K562 (cell line): Measurements from ENCODE around the gene BCL2L12. TPM values are rescaled to one million over a fixed set of nuclear protein-coding genes. Genes with fewer than 3 reads are reported as not detected.
A peak's percentile ranks its signal among the peaks of the same experiment; 100 is the strongest.

Source experiments
- ARID2 ChIP-seq: fragments of 450-650 bp; IDR thresholded peaks from 2 replicates; pipeline ENCODE4 v1.6.1; 2017; ENCODE audit warnings: antibody characterized with exemption, mild to moderate bottlenecking
- C11orf30 ChIP-seq: fragments of 450-650 bp; IDR thresholded peaks from 2 replicates; pipeline ENCODE4 v1.6.1; 2016; ENCODE audit warnings: low read depth, mild to moderate bottlenecking
- CHD1 ChIP-seq: fragments of 200-600 bp; sonication (generic); IDR thresholded peaks from one replicate; pipeline ENCODE4 v1.6.1; 2012; ENCODE audit warnings: mild to moderate bottlenecking, moderate library complexity, low read length, inconsistent platforms
- CSDE1 ChIP-seq, 2 experiments: fragments of 450-650 bp; IDR thresholded peaks; 2 replicates each; pipeline ENCODE4 v1.6.1; 2016; ENCODE audit warnings: mild to moderate bottlenecking in 1 of 2
- DMBX1 ChIP-seq: fragments of 250-450 bp; sonication (Bioruptor Pico); IDR thresholded peaks from 2 replicates; pipeline ENCODE4 v1.8.0; 2022; ENCODE audit warnings: inconsistent platforms, mild to moderate bottlenecking, moderate library complexity, borderline replicate concordance
- GATAD2A ChIP-seq: fragments of 450-650 bp; IDR thresholded peaks from 2 replicates; pipeline ENCODE4 v1.6.1; 2017
- LCOR ChIP-seq: sonication (generic); formaldehyde crosslinking; IDR thresholded peaks from 2 replicates; pipeline ENCODE4 v1.8.0; 2022; ENCODE audit warnings: mild to moderate bottlenecking, missing genetic modification reagents
- MTA1 ChIP-seq: fragments of 450-650 bp; IDR thresholded peaks from 2 replicates; pipeline ENCODE4 v1.6.1; 2017; ENCODE audit warnings: borderline replicate concordance
- NCOA1 ChIP-seq: fragments of 450-650 bp; IDR thresholded peaks from 2 replicates; pipeline ENCODE4 v1.6.1; 2016; ENCODE audit warnings: low read depth
- PHF8 ChIP-seq: fragments of 200-600 bp; sonication (generic); IDR thresholded peaks from 2 replicates; pipeline ENCODE4 v1.6.1; 2012; ENCODE audit warnings: mixed run types, mild to moderate bottlenecking, inconsistent platforms, low read length, moderate library complexity, borderline replicate concordance
- SPI1 ChIP-seq: IDR thresholded peaks from 2 replicates; pipeline ENCODE4 v1.6.1; 2011; ENCODE audit warnings: low read depth, low read length, control low read depth, borderline replicate concordance
- SREBF1 ChIP-seq: fragments of 150-350 bp; IDR thresholded peaks from 2 replicates; pipeline ENCODE4 v1.6.1; 2014; ENCODE audit warnings: antibody characterized with exemption, low read depth, low read length, borderline replicate concordance
- TAL1 ChIP-seq: fragments of 450-650 bp; IDR thresholded peaks from 2 replicates; pipeline ENCODE4 v1.6.1; 2016; ENCODE audit warnings: mild to moderate bottlenecking
- TFAM ChIP-seq: fragments of 250-450 bp; sonication (Bioruptor Pico); conservative IDR thresholded peaks from 2 replicates; pipeline ENCODE4 v1.5.0; 2021; ENCODE audit warnings: mild to moderate bottlenecking, moderate library complexity
- YBX1 ChIP-seq: fragments of 450-650 bp; IDR thresholded peaks from 2 replicates; pipeline ENCODE4 v1.7.1; 2016; ENCODE audit warnings: mild to moderate bottlenecking
- ZNF239 ChIP-seq: fragments of 250-450 bp; sonication (Bioruptor Pico); IDR thresholded peaks from 2 replicates; pipeline ENCODE4 v1.4.0; 2020; ENCODE audit warnings: mild to moderate bottlenecking
- ZNF695 ChIP-seq: fragments of 450-650 bp; formaldehyde crosslinking; IDR thresholded peaks from 2 replicates; pipeline ENCODE4 v1.4.0; 2020; ENCODE audit warnings: mild to moderate bottlenecking, moderate library complexity
- polyA plus RNA-seq, 8 experiments: library from polyadenylated mRNA; depleted of rRNA in 4 of 8; stranded (reverse) in 5 of 8; unstranded in 3 of 8; fragments of >200 nt; fragmentation: Nextera tagmentation in 2 of 8; fragmentation: Illumina TruSeq in 1 of 8; extraction: Ambion mirVana in 2 of 8; extraction: Trizol in 1 of 8; gene quantifications; 2 replicates each; pipeline versions ENCODE4 v1.2.1 to v1.2.3, GENCODE V29; 2011 to 2014; ENCODE audit warnings: inconsistent platforms in 1 of 8, missing spikeins in 1 of 8
- total RNA-seq, 7 experiments: library from RNA; depleted of rRNA in 6 of 7; stranded (reverse); fragments of >200 nt in 6 of 7; fragmentation: Illumina TruSeq in 2 of 7; extraction: Trizol in 2 of 7; gene quantifications; 2 replicates each; pipeline versions ENCODE4 v1.2.1 to v1.2.3, GENCODE V29; 2011 to 2021; ENCODE audit warnings: low replicate concordance in 1 of 7
- TF ChIP-seq, protein P1 (sequence below): sonication (generic); formaldehyde crosslinking; IDR thresholded peaks from 2 replicates; pipeline ENCODE4 v1.8.0; 2022; ENCODE audit warnings: mild to moderate bottlenecking, missing genetic modification reagents
- TF ChIP-seq, protein P2 (sequence below): fragments of 450-650 bp; formaldehyde crosslinking; IDR thresholded peaks from 2 replicates; pipeline ENCODE4 v1.4.0; 2022; ENCODE audit warnings: mild to moderate bottlenecking, moderate library complexity
- TF ChIP-seq, protein P3 (sequence below): fragments of 450-650 bp; IDR thresholded peaks from 2 replicates; pipeline ENCODE4 v1.6.1; 2016; ENCODE audit warnings: missing biosample characterization, missing genetic modification characterization
- TF ChIP-seq, protein P4 (sequence below): fragments of 250-450 bp; sonication (Bioruptor Pico); IDR thresholded peaks from 2 replicates; pipeline ENCODE4 v1.4.0; 2020; ENCODE audit warnings: mild to moderate bottlenecking, moderate library complexity, borderline replicate concordance
- TF ChIP-seq, protein P5 (sequence below): fragments of 450-650 bp; conservative IDR thresholded peaks from 2 replicates; pipeline ENCODE4 v1.6.1; 2016; ENCODE audit warnings: missing genetic modification characterization, low read depth, mild to moderate bottlenecking, control low read depth, missing compliant biosample characterization

Gene BCL2L12
- total and polyA plus RNA-seq, 9 of the 15 experiments (the other 6 are each of a cell fraction or from before 2014, with no cell fraction given), result 7.4 to 263 (median 81.2) TPM

DNA sequence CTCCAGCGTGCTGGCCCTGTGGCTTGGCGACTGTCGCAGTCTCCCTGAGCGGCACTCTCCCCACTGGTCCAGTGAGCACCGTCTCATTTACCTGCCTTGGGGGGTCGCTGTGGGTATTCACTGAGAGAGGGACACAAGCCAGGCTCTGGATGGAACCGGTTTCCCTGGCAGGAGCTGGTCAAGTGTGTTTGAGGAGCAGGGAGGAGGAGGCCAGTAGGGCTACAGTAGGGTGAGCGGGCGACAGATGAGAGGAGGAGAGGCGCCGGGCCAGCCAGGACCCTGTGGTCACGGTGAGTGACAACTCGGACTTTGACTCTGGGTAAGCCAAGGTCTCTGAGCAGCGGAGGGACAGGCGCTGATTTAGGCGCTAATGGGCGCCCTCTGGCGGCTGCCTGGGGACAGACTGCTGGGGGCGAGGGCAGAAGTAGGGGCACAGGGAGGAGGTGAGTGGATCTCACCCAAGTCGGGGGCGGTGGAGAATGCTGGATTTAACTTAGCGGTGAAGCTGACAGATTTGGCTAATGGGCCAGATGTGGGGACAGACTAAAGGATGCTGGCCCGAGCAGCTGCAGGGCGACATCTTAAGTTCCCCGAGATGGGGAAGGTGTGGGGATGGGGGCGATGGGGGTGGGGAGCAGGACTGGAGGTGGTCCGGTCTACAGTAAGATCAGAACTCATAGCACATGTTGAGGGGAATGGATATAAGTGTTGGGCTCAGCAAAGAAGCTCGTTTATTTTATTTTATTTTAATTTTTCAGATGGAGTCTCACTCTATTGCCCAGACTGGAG is 6.6 kb downstream of the BCL2L12 start (continued):
- TF ChIP-seq CHD1 (no peak), ARID2 (no peak), ZNF239 (no peak), DMBX1 (CRISPR knock-in tag) (0 out of 2 replicates have a peak, but pooled peaks have one; percentile 27), SREBF1 (no peak), MTA1 (0 out of 2 replicates have a peak, but pooled peaks have one; percentile 17), TFAM (CRISPR knock-in tag) (no peak), TAL1 (no peak), GATAD2A (peak; percentile 42; the same call in 1 of the 2 replicates), C11orf30 (no peak), PHF8 (no peak), SPI1 (no peak), ZNF695 (CRISPR knock-in tag) (no peak), YBX1 (no peak), LCOR (no peak; the same call in 1 of the 2 replicates), CSDE1 (IDR thresholded peaks at IDR 0.05) (no peak), NCOA1 (no peak)
- TF ChIP-seq, protein P1, sequence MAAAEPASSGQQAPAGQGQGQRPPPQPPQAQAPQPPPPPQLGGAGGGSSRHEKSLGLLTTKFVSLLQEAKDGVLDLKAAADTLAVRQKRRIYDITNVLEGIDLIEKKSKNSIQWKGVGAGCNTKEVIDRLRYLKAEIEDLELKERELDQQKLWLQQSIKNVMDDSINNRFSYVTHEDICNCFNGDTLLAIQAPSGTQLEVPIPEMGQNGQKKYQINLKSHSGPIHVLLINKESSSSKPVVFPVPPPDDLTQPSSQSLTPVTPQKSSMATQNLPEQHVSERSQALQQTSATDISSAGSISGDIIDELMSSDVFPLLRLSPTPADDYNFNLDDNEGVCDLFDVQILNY (CRISPR knock-in tag), result no peak
- TF ChIP-seq, protein P2, sequence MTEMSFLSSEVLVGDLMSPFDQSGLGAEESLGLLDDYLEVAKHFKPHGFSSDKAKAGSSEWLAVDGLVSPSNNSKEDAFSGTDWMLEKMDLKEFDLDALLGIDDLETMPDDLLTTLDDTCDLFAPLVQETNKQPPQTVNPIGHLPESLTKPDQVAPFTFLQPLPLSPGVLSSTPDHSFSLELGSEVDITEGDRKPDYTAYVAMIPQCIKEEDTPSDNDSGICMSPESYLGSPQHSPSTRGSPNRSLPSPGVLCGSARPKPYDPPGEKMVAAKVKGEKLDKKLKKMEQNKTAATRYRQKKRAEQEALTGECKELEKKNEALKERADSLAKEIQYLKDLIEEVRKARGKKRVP (CRISPR knock-in tag), result peak; percentile 48; the same call in 1 of the 2 replicates
- TF ChIP-seq, protein P3, sequence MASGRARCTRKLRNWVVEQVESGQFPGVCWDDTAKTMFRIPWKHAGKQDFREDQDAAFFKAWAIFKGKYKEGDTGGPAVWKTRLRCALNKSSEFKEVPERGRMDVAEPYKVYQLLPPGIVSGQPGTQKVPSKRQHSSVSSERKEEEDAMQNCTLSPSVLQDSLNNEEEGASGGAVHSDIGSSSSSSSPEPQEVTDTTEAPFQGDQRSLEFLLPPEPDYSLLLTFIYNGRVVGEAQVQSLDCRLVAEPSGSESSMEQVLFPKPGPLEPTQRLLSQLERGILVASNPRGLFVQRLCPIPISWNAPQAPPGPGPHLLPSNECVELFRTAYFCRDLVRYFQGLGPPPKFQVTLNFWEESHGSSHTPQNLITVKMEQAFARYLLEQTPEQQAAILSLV (tag), result no peak
- TF ChIP-seq, protein P4, sequence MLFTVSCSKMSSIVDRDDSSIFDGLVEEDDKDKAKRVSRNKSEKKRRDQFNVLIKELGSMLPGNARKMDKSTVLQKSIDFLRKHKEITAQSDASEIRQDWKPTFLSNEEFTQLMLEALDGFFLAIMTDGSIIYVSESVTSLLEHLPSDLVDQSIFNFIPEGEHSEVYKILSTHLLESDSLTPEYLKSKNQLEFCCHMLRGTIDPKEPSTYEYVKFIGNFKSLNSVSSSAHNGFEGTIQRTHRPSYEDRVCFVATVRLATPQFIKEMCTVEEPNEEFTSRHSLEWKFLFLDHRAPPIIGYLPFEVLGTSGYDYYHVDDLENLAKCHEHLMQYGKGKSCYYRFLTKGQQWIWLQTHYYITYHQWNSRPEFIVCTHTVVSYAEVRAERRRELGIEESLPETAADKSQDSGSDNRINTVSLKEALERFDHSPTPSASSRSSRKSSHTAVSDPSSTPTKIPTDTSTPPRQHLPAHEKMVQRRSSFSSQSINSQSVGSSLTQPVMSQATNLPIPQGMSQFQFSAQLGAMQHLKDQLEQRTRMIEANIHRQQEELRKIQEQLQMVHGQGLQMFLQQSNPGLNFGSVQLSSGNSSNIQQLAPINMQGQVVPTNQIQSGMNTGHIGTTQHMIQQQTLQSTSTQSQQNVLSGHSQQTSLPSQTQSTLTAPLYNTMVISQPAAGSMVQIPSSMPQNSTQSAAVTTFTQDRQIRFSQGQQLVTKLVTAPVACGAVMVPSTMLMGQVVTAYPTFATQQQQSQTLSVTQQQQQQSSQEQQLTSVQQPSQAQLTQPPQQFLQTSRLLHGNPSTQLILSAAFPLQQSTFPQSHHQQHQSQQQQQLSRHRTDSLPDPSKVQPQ (CRISPR knock-in tag), result no peak
- TF ChIP-seq, protein P5, sequence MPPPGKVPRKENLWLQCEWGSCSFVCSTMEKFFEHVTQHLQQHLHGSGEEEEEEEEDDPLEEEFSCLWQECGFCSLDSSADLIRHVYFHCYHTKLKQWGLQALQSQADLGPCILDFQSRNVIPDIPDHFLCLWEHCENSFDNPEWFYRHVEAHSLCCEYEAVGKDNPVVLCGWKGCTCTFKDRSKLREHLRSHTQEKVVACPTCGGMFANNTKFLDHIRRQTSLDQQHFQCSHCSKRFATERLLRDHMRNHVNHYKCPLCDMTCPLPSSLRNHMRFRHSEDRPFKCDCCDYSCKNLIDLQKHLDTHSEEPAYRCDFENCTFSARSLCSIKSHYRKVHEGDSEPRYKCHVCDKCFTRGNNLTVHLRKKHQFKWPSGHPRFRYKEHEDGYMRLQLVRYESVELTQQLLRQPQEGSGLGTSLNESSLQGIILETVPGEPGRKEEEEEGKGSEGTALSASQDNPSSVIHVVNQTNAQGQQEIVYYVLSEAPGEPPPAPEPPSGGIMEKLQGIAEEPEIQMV (tag), result no peak
